ENCODE measurements around the gene TMPRSS9.

- no peak for TF ChIP-seq CTCF (IDR thresholded peaks at IDR 0.05 in 8 of 11, conservative IDR thresholded peaks at IDR 0.05 in 3 of 11)
- no peak for TF ChIP-seq POLR2A (IDR thresholded peaks at IDR 0.05)
- no peak for TF ChIP-seq POLR2AphosphoS5 (IDR thresholded peaks at IDR 0.05)
Measured at GRCh38 chr19:2330632-2331284, 29.3 kb upstream of the TMPRSS9 start.
